ENCODE data around the gene TRIM38. TPM values are rescaled to one million over a fixed set of nuclear protein-coding genes. Genes with fewer than 3 reads are reported as not detected.

The TRIM38 gene
- total and polyA plus RNA-seq, 2 of the 13 experiments (the other 11 are each of a cell fraction or from before 2014, with no cell fraction given), result 2.5 to 3.1 TPM

GRCh38 chr6:25928562-25929324, 33.9 kb upstream of the TRIM38 start (continued):
- TF ChIP-seq, protein P1, sequence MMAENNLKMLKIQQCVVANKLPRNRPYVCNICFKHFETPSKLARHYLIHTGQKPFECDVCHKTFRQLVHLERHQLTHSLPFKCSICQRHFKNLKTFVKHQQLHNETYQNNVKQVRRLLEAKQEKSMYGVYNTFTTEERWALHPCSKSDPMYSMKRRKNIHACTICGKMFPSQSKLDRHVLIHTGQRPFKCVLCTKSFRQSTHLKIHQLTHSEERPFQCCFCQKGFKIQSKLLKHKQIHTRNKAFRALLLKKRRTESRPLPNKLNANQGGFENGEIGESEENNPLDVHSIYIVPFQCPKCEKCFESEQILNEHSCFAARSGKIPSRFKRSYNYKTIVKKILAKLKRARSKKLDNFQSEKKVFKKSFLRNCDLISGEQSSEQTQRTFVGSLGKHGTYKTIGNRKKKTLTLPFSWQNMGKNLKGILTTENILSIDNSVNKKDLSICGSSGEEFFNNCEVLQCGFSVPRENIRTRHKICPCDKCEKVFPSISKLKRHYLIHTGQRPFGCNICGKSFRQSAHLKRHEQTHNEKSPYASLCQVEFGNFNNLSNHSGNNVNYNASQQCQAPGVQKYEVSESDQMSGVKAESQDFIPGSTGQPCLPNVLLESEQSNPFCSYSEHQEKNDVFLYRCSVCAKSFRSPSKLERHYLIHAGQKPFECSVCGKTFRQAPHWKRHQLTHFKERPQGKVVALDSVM (CRISPR knock-in tag; IDR thresholded peaks at IDR 0.05), result no peak
- TF ChIP-seq ZNF446 (CRISPR knock-in tag; IDR thresholded peaks at IDR 0.05) (no peak), ZNF430 (CRISPR knock-in tag; IDR thresholded peaks at IDR 0.05) (peak; percentile 60; the same call in 1 of the 2 replicates), PRDM4 (CRISPR knock-in tag; IDR thresholded peaks at IDR 0.05; ENCODE audit: borderline replicate concordance) (no peak), SIX4 (CRISPR knock-in tag; IDR thresholded peaks at IDR 0.05) (peak; percentile 88), SUZ12 (IDR thresholded peaks at IDR 0.05; ENCODE audit: low read depth, low read length) (no peak), NFAT5 (CRISPR knock-in tag; IDR thresholded peaks at IDR 0.05) (no peak), ZGPAT (CRISPR knock-in tag; IDR thresholded peaks at IDR 0.05) (peak; percentile 93), HNRNPL (IDR thresholded peaks at IDR 0.05; ENCODE audit: low read depth, low read length) (no peak), HNF4A (CRISPR knock-in tag; IDR thresholded peaks at IDR 0.05) (peak; percentile 99), ZNF296 (CRISPR knock-in tag; conservative IDR thresholded peaks at IDR 0.05) (no peak)
- TF ChIP-seq, protein P2, sequence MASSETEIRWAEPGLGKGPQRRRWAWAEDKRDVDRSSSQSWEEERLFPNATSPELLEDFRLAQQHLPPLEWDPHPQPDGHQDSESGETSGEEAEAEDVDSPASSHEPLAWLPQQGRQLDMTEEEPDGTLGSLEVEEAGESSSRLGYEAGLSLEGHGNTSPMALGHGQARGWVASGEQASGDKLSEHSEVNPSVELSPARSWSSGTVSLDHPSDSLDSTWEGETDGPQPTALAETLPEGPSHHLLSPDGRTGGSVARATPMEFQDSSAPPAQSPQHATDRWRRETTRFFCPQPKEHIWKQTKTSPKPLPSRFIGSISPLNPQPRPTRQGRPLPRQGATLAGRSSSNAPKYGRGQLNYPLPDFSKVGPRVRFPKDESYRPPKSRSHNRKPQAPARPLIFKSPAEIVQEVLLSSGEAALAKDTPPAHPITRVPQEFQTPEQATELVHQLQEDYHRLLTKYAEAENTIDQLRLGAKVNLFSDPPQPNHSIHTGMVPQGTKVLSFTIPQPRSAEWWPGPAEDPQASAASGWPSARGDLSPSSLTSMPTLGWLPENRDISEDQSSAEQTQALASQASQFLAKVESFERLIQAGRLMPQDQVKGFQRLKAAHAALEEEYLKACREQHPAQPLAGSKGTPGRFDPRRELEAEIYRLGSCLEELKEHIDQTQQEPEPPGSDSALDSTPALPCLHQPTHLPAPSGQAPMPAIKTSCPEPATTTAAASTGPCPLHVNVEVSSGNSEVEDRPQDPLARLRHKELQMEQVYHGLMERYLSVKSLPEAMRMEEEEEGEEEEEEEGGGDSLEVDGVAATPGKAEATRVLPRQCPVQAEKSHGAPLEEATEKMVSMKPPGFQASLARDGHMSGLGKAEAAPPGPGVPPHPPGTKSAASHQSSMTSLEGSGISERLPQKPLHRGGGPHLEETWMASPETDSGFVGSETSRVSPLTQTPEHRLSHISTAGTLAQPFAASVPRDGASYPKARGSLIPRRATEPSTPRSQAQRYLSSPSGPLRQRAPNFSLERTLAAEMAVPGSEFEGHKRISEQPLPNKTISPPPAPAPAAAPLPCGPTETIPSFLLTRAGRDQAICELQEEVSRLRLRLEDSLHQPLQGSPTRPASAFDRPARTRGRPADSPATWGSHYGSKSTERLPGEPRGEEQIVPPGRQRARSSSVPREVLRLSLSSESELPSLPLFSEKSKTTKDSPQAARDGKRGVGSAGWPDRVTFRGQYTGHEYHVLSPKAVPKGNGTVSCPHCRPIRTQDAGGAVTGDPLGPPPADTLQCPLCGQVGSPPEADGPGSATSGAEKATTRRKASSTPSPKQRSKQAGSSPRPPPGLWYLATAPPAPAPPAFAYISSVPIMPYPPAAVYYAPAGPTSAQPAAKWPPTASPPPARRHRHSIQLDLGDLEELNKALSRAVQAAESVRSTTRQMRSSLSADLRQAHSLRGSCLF (CRISPR knock-in tag; IDR thresholded peaks at IDR 0.05; ENCODE audit: borderline replicate concordance), result no peak
